HG03575 (cell line): Measurements from ENCODE around the gene SMYD3.

ENCODE experiments used
- ATAC-seq: cut with Tn5 transposase; IDR thresholded peaks from one replicate; pipeline ENCODE4 v1.9.1; 2021; ENCODE audit not compliant: unreplicated experiment, insufficient number of reproducible peaks, low FRiP score; ENCODE audit errors: extremely low read depth

The SMYD3 gene

DNA sequence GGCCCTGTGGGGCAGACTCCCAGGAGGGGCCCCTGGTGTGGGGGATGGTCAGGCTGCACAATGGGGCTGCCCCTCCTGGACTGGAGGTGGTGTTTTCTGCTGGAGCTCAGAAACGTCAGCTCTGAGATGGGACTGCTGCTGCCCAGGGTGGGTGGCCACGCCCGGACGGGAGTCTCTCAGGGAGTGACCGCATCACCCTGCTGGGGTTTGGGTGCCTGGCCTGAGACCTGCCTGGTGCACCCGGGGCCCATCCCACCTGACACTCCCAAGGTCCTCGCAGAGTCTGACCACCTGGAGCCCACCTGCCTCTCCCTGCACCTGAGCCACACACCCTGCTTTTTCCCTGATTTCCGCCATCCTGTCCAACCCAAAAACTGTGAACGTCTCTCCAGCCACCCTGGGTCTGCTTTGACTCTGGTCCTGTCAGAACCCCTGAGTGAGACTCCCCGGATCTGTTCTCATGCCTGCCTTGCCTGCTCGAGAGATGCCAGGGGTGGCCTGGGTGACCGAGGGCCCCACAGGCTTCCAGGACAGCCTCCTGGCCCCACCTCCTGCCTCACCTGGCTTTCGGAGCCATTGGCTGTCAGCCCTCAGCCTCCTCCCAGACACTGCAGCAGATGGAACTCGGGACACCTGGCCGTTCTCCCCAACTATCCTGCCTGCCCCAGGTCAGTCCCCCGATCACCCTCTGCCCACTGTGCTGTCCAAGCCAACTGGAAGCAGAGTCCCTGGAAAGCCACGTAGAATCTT lies 11.6 kb upstream of the SMYD3 start:
- ATAC-seq, result no peak

GRCh38 chr1:246517391-246517790 lies 10.3 kb upstream of the SMYD3 start:
- no peak for ATAC-seq

DNA sequence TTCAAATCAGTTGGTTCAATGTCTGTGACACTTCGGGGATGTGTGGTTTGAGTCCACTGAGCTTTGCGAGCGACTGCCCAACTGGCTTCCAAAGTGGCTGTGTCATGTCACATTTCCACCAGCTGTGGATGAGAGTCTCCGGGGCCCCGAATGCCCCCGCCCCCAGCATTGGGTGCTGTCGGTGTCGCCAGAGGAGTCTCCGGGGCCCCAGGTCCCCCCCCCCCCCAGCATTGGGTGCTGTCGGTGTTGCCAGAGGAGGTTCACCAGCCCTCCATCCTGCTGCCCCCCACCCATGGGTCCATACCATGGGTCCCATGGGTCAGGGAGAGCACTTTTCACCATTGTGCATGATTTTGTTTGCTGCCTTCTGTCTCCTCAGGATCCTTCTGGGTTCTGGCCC lies 9.0 kb upstream of the SMYD3 start:
- no peak for ATAC-seq

DNA sequence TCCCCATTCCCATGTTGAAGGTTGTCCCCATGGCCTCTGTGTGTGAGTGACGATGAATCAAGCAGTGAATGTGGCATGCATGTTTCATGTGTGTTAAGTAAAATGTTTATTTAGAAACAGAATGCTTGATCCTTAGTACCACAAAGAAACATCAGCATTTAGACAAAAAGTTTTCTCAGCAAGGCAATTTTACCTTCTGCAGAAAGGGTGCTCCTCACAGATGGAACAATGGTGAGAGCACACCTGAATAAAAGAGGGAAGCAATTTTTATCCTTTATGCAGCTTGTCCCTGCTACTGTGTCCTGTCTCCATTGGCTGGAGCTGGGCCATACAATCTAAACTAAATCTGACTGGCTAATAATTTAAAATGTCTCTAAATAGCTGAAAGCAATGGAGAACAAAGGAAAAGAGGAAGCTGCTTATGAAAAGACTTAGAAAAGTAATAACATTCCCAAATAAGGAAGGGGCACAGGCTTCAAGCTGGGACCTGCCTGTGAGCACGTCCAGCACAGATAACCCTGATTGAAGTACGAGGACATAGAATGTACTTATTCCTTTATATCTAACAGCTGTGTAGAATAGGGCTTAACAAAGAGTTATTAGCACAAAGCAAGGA lies 8.4 kb upstream of the SMYD3 start:
- no peak for ATAC-seq

DNA sequence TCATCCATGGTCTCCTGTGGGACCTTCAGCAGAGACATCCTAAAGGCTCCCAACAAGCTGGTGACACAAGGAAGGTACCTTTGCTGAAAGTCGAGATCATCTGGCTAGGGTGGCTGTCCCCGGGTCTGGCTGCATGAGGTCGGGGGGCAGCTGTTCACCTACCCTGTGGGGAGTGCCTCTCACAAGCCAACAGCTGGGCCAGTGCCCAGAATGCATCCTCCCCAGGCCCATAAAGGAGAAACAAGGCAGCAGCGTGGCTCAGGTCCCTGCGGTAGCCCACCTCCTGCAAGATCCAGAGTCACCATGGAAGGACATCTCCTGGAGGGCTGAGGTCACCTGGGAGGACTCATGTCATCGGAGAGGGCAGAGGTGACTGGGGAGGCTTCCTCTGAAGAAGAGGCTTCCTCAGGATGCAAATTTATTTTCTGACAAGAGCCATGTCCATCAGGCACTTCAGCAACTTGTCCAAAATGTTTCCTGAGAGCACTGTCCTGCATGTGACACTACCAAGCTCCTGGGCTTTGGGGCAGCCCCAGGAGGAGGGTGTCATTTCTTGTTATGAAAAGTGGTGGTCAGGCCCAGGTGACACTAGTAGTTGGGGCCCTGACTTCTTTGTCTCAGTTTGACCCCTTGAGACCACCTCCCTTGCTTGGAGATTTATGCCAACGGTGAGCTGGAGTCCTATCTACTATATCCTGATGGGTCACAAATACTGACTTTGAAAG lies 6.7 kb upstream of the SMYD3 start:
- ATAC-seq, result no peak

DNA sequence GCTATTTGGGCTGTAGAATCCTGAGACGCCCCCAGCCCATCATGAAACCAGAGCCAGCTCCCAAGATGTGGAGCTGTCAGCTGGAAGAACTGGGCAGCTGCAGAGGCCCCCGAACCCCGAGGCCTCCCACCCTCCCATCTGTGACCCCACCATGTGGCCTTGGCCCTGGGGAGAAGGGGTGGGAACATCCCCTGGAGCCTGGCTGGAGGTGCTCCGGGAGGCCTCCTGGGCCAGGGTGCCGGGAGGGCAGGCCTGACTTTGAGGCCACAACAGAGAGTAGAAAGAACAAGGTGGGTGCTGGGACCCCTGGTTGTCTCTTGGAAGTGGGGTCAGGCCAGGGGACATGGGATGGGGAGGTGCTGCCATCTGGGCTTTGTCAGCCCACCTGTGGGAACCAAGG lies 6.0 kb upstream of the SMYD3 start:
- ATAC-seq, result no peak

- ATAC-seq, result no peak
Observed at GRCh38 chr1:246512635-246513034, 5.6 kb upstream of the SMYD3 start.

GRCh38 chr1:246512230-246512629 lies 5.2 kb upstream of the SMYD3 start:
- ATAC-seq, result no peak

GRCh38 chr1:246511203-246511602 lies 4.1 kb upstream of the SMYD3 start:
- ATAC-seq, result no peak

- no peak for ATAC-seq
Observed at GRCh38 chr1:246510147-246511030, 3.3 kb upstream of the SMYD3 start.

DNA sequence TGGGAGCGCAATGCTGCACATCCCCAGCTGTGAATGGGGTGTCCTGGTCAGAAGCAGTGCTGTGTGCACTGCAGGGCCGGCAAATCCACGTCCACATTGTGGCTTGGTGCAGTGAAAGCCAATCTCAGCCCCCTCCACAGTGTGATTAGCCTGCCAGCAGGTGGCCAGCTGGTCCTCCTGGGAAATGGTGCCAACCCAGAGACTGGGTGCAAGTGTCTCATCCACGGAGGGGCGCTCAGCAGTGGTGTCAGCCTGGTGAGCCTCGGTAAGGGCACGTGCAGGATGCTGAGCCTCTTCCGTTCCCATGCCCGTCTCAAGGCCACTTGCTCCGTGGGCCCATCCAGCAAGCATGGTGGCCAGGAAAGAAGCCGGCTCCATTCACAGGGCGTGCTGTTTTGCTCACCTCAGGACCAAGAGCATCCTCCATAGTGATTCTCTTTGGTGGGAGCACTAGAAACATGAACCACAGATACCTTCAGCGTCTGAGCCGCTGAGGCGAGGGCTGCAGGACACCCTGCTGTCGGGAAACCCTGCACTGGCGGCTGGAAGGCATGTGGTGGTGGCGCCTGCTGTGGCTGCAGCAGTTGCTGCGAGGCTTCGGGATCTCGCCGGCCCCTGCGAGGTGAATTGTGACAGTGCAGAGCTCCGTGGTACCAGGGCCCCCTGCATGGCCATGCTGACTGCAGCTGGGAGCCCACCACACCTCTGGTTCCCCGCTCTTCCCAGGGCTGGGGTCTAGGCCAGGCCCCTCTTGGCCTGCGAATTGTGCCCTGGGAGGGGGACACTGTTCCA lies 2.0 kb upstream of the SMYD3 start:
- no peak for ATAC-seq

GRCh38 chr1:246506367-246506673 lies 759 bp downstream of the SMYD3 start:
- ATAC-seq, result no peak

DNA sequence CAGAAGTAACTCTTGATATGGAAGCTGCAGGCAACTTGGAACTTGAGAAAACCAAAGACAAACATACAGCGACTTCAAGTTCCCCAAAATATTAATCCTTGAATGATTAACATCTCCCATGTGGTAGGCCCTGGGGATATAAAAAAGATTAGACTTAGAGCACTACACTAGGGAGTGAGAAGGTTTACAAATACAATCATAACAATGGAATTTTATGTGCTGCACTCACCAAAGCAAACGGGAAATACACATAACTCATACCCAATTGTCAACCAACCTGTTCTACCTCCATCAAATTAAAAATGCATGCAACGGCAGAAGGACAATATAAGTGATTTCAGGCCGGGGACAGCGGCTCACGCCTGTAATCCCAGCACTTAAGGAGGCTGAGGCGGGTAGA lies 3.7 kb downstream of the SMYD3 start:
- no peak for ATAC-seq

DNA sequence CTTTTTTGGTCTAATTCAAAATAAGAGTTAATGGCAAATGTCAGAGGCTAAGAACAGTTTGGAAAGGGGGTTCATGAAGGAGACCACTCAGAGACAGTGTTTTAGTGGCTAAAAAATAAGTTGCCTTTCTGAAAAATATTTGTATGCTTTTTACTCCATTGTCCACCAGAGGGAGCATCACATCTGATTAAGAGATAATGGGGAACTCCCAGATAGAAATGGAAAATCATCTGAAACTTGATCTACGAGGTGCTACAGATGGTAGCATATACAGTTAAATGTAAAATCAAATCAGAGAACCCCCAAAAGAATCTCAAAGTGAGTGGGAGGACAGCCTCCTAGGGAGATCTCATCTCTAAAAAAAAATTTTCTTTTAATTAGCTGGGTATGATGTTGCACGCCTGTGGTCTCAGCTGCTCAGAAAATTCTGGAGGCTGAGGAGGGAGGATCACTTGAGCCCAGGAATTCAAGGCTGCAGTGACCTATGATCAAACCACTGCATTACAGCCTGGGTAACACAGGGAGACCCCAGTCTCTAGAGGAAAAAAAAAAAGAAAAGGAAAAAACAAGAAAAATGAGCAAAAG lies 9.7 kb downstream of the SMYD3 start:
- ATAC-seq, result no peak

- no peak for ATAC-seq
Observed at GRCh38 chr1:246492611-246493245, 14.4 kb downstream of the SMYD3 start.

DNA sequence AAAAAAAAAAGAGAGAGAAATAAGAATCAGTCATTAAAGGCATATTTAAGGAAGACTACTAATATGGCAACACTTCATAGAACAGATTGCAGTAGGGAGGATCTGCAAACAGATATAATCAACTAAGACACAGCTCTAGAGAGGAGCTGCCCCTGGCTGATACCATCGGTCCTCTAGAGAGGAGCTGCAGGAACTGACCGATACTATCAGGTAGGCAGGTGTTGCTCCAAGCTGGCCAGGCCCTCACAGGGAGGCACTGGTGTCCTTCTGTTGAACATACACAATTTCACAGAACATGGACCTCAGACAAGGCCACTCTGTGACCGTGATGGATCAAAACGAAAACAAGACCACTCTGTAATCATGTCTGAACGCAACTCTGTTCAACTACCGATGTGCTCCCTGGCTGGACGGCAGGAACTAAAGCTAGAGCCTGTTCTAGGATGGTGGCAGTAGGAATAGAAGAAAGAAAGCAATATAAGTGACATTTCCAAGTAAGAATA lies 15.5 kb downstream of the SMYD3 start:
- no peak for ATAC-seq

DNA sequence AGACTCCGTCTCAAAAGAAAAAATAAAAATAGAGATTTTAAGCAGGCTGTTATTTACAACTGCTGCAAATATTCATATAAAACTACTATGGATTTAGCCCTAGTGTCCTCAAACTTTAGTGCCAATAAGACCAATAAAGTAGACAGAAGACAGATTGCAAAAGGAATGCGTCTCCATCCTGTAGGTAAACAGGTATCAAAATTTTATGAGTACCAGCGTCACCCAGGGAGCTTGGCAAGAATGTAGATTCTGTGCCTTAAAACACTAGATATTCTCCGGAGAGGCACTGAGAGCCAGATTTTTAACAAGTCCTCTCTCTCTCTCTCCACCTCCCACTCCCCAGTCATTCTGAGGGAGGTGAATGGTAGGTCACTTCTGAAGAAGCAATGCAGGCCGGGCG lies 18.4 kb downstream of the SMYD3 start:
- no peak for ATAC-seq

- no peak for ATAC-seq
Observed at GRCh38 chr1:246483569-246483933, 23.5 kb downstream of the SMYD3 start.
